GM12865 (cell line): ENCODE data around the gene RPL18.
A peak's percentile ranks its signal among the peaks of the same experiment; 100 is the strongest.
"Not testable (repeated sequence)": the region's sequence is repeated elsewhere in the genome, so short reads cannot be mapped to it uniquely, and the experiment has no call there.

Experiments
- DNase-seq: peaks from one replicate; pipeline ENCODE4 v3.0.0; 2010; ENCODE audit warnings: low read depth
- H3K4me3 ChIP-seq: 2 replicates; pipeline ENCODE4 v1.5.1; 2011; ENCODE audit warnings: mild to moderate bottlenecking, low read depth, low read length, control low read depth
- CTCF ChIP-seq: IDR thresholded peaks from 2 replicates; pipeline ENCODE4 v1.5.1; 2011; ENCODE audit warnings: low read length, control low read depth, low read depth, inconsistent platforms; ENCODE audit not compliant: insufficient read depth; ENCODE audit errors: missing control alignments

Gene RPL18

GRCh38 chr19:48595833-48596232 is 23.1 kb downstream of the RPL18 start:
- no peak overlapping the region for H3K4me3 ChIP-seq
- no peak for TF ChIP-seq CTCF
- DNase-seq, result no peak

- H3K4me3 ChIP-seq, result no peak overlapping the region
- TF ChIP-seq CTCF, result no peak
- DNase-seq, result no peak
Observed at GRCh38 chr19:48595171-48595570, 23.8 kb downstream of the RPL18 start.

- DNase-seq, result no peak
- H3K4me3 ChIP-seq, result no peak overlapping the region
- no peak for TF ChIP-seq CTCF
Observed at GRCh38 chr19:48591021-48591420, 28.0 kb downstream of the RPL18 start.

- no peak overlapping the region for H3K4me3 ChIP-seq
- peak; percentile 87 for DNase-seq
Observed at GRCh38 chr19:48588670-48589401, 30.1 kb downstream of the RPL18 start.

GRCh38 chr19:48587387-48587786 is 31.6 kb downstream of the RPL18 start:
- no peak for TF ChIP-seq CTCF
- H3K4me3 ChIP-seq, result no peak overlapping the region
- DNase-seq, result no peak

More at GRCh38 chr19:48588670-48589401, 30.1 kb downstream of the RPL18 start:
- peak; percentile 96 for TF ChIP-seq CTCF

- no peak overlapping the region for H3K4me3 ChIP-seq
- TF ChIP-seq CTCF, result no peak
- no peak for DNase-seq
Observed at GRCh38 chr19:48582168-48582567, 36.8 kb downstream of the RPL18 start.

- H3K4me3 ChIP-seq, result no peak overlapping the region
- no peak for DNase-seq
- no peak for TF ChIP-seq CTCF
Observed at GRCh38 chr19:48578891-48579290, 40.1 kb downstream of the RPL18 start.

GRCh38 chr19:48577908-48578307 is 41.1 kb downstream of the RPL18 start:
- not testable (repeated sequence) for H3K4me3 ChIP-seq, DNase-seq
